Inflammatory macrophage treated with lipopolysaccharide for 4 hours (primary cell): ENCODE data around the gene CTR9.

Experiments used
- DNase-seq: peaks from one replicate; pipeline ENCODE4 v3.0.0-alpha.2; 2020

Gene CTR9

DNA sequence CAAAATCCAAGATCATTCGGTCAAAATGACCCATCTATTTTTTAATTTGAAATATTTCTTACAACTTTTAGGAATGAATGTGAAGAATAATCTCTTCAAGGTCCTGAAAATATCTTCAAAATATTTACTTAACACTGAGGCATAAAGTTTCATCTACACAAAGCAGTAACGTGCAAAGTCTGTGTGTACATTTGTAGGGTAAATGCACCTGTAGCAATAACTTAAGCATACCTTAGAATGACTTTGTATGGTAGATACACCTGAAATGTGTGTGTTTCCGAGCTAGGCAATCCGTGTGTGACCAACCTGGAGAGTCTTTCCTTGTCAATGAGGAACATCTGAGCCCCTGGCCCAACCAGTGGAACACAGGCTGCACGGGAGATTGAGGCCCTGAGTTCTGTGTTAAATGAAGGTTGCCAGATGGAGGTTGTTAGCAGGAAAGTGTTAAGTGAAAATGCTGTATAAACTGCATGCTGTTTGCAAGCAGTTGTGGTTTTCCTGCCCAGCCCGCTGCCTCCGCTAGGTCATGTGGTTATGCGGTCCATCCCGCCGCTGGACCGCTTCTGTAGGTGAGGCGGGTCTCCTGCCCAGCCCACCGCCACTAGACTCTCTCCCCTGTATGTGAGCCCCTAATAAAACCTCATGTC lies 7.6 kb upstream of the CTR9 start:
- DNase-seq = no peak

DNA sequence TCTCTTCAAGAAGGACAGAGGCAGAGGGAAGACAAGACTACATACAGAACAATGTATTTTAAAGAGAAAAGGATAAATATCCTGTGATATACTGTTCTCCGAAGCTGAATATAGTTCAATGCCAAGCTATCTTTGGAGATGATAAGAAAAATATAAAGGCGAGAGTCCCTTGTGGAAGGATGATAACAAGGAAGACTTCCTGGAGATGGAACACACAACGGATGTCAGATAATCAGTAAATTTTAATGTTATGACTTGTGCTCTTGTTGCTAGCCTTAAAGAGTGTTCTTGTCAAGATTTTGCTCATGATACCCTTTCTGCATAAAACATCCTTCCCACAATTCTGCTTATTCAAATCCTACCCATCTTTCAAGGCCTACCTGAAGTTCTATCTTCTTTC lies 6.8 kb upstream of the CTR9 start:
- DNase-seq = no peak

DNA sequence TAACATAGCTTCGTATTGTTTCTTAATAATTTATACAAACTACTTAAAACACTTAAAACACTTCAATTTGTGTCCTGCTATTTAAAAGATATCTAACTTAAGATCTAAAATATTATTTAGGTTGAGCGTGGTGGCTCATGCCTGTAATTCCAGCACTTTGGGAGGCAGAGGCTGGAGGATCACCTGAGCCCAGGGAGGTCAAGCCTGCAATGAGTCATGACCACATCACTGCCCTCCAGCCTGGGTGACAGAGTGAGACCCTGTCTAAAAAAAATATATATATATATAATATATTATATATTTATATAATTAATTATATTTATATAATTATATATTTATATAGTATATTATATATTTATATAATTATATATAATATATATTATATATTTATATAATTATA lies 4.2 kb upstream of the CTR9 start:
- DNase-seq = no peak

GRCh38 chr11:10747733-10748132 lies 3.3 kb upstream of the CTR9 start:
- DNase-seq = no peak

- DNase-seq = no peak
Measured at GRCh38 chr11:10749476-10749875, 1.6 kb upstream of the CTR9 start.

GRCh38 chr11:10751581-10751940 lies 515 bp downstream of the CTR9 start:
- DNase-seq = peak; percentile 23

DNA sequence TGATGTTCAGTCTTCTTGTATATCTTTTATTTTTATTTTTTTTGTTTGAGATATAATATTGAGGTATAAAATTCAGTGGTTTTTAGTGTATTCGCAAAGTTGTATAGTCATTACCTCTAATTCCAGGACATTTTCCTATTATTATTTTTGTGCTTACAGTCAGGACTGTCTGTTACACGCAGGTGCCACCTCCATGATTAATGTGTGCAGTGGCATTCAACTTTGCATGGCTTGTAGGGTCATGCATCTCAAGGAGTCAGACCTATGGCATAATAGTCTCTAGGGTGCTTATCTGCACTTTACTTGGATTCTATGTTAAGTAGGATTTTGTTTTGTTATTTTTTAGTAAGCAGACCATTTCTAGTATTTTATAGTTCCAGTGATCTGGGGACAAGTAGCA lies 1.0 kb downstream of the CTR9 start:
- no peak for DNase-seq

GRCh38 chr11:10752486-10752885 lies 1.4 kb downstream of the CTR9 start:
- DNase-seq = no peak

GRCh38 chr11:10758957-10759356 lies 7.9 kb downstream of the CTR9 start:
- DNase-seq = peak; percentile 32

DNA sequence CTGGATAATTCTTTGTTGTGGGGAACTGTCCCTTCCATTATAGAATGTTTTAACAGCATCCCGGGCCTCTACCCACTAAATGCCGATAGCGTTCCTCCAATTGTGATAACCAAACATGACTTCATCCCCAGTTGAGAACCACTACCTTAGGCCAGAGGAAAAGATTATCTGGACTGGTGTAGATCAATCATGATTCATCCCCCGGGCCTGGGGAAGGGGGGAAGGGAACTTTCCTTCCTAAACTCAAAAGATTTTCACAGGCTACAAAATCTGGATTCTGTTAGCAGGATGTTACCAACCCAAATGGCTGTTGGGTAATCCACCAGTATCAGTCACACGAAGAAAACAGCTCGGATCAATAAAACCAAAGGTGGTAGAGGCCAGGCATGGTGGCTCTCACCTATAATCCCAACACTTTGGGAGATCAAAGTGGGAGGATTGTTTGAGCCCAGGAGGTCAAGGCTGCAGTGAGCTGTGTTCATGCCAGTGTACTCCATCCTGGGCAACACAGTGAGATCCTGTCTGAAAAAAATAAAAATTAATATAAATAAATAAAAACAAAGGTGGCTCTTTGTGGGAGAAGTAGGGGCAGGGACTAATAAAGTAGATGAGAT lies 10.1 kb downstream of the CTR9 start:
- DNase-seq = no peak

- no peak for DNase-seq
Measured at GRCh38 chr11:10762185-10762584, 11.1 kb downstream of the CTR9 start.

- no peak for DNase-seq
Measured at GRCh38 chr11:10762913-10763421, 11.9 kb downstream of the CTR9 start.

DNA sequence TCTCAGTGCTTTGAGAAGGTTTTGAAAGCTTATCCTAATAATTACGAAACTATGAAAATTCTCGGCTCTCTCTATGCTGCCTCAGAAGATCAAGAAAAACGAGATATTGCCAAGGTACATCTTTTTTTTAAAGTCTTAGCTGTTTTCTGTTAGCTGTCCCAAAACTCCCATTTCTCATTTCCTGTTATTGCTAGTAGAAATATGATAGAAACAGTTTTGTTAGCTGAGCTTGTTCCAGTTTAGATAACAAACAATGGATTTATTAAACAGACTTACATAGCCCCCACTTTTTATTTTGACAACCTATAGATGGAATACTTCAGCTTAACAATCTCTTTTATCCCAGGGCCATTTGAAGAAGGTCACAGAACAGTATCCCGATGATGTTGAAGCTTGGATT lies 12.7 kb downstream of the CTR9 start:
- DNase-seq = no peak

- DNase-seq = no peak
Measured at GRCh38 chr11:10764412-10764811, 13.4 kb downstream of the CTR9 start.

DNA sequence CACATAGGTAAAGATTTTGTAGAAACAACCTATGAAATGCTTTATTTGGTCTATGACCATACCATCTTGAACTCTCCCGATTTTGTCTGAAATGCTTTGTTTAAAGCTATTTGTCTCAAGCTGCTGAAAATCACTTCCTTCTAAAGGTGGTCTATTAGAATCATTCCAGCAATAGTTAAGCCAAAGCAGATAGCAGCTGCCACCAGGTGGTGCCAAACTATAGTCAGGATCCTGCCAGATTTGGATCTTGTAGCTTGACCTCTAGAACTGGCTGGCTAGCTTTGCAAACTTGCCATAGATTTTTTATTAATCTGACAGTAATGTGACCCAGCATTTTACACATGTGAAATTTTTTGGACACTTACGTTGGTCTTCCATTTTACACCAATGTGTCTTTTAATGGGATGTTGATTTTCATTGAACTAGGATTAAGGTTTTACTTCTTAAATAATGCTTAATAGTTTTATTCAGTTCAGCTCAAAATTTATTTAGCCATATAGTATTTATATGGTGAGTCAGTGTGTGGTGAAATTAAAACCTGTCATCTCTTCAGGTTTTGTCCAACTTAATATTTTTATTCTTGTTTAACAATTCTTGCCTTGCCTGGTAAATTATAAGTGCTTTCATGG lies 19.7 kb downstream of the CTR9 start:
- DNase-seq = peak; percentile 64

DNA sequence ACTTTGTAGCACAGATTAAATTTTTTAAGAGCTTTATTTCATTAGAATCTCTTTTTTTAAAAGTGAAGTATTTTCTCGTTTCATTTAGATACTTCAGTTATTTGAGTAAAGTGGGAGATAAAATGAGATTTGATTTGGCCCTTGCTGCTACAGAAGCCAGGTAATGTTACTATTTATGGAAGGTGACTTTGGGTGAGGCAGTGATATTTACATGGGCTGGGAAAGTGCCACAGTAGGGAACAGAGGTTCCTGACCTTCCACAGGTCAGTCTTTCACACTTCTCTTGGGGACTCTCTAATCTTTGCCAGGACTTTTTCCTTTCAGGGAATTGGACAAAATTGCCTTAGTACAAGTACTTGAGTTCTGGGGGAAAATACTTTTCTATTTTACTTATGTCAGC lies 20.4 kb downstream of the CTR9 start:
- DNase-seq = no peak

- no peak for DNase-seq
Measured at GRCh38 chr11:10774811-10775210, 23.8 kb downstream of the CTR9 start.

GRCh38 chr11:10777393-10777793 lies 26.3 kb downstream of the CTR9 start:
- DNase-seq = no peak

GRCh38 chr11:10777806-10778205 lies 26.8 kb downstream of the CTR9 start:
- peak; percentile 40 for DNase-seq

DNA sequence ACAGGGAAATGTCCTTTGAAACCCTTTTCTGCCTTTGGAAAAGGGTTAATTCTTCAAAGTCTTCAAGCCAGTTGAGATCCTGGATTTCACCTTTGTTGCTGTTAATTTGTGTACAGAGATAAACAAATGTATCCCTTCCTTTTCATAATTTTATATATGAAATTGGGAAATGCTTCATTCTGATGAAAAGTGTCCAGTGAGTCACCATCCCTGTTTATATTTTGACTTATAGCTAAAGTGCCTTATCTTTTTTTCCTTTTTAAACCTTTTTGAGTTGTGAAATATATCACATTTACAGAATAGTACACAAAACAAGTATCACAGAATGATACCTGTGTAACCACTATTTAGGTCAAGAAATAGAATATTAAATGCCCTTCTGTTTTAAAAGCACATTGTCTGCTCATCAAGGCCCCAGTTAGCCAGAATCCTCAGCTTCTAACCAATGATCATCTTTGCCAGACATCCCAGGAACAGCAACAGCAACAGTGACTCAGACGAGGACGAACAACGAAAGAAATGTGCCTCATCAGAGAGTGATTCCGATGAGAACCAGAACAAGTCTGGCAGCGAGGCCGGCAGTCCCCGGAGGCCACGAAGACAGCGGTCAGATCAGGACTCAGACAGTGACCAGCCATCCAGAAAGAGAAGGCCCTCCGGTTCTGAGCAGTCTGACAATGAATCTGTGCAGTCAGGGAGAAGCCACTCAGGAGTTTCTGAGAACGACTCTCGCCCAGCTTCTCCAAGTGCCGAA lies 27.3 kb downstream of the CTR9 start:
- DNase-seq = no peak

DNA sequence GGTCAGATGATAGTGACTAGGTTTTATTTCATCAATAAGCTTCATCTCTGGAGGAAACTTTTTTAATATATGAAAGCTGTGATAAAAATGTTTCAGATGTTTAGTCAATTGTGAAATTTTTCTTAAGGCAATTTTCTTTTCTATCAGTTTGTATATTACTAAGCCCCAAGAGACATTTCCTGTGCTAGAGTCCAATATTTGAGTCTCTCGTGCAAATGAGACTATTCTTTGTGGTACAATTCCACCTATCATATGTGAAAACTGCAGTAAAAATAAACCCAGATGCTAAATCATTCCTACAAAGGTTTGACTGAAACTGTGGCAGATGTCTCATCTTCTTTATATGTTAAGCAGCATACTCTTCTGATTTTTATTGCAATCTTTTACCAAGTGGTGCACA lies 28.0 kb downstream of the CTR9 start:
- DNase-seq = no peak

- DNase-seq = no peak
Measured at GRCh38 chr11:10780040-10780439, 29.0 kb downstream of the CTR9 start.

GRCh38 chr11:10784232-10785145 lies 33.4 kb downstream of the CTR9 start:
- DNase-seq = no peak
